NCI-H526 treated with DMSO at 0.1 percent for 48 hours (cell line): ENCODE measurements around the gene RAD9A.
A peak's percentile ranks its signal among the peaks of the same experiment; 100 is the strongest.
"Not testable (repeated sequence)": the region's sequence is repeated elsewhere in the genome, so short reads cannot be mapped to it uniquely, and the experiment has no call there.

Experiments
- DNase-seq: peaks from one replicate; lab custom pipeline; 2025; lab: John Stamatoyannopoulos, UW

RAD9A gene

DNA sequence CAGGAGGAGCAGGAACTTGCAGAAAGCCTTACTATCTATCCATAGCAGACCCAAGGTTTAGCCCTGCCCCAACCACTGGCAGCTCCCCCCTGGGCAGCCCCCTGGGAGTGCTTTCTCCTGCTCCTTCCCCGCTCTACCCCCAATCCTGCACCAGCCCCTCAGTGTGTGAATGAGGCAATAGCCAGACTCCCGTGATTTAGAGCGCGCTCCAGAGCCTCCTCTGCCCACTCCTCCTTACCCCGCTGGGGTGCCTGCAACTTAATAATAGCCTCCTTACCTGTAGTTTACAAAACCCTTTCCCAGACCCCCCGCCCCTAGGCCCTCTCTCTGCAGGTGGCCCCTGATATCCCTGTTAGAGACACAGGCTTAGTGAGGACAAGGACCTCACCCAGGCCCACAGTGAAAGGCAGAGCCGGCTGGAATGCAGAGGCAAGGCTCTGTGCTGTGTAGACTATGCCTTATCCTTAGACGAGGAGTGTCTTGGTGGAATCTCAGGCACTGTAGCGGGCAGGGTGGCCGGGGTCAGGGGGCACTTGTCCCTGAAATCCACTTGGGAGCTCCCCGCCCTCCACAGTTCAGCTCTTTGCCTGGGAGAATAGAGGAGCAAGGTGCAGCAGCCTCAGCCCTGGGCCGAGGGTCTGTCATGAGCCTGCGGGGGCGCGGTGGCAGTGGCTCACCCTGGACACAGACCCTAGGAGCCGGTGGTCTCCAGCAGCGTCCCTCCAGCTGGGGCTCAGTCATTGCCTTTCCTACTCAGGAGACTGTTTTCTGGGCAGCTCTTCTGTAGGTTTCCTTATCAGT is 19.4 kb downstream of the RAD9A start:
- DNase-seq: no peak

DNA sequence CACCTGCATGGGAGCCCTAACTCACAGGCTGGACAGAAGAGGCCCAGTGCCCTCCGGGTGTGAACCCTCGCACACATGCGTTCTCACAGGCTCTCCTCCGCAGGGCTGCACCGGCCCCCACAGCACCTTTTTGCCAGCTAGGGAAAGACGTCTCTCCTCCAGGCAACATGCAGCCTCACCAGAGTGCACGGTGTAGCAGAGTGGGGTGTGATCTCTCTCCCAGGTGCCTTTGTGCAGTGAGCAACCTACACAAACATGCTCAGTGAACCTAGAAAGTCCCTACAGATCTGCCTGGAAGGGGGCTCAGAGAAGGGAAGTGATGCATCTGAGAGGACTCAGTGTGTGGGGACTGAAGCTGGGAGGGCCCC is 20.0 kb downstream of the RAD9A start:
- DNase-seq: no peak

DNA sequence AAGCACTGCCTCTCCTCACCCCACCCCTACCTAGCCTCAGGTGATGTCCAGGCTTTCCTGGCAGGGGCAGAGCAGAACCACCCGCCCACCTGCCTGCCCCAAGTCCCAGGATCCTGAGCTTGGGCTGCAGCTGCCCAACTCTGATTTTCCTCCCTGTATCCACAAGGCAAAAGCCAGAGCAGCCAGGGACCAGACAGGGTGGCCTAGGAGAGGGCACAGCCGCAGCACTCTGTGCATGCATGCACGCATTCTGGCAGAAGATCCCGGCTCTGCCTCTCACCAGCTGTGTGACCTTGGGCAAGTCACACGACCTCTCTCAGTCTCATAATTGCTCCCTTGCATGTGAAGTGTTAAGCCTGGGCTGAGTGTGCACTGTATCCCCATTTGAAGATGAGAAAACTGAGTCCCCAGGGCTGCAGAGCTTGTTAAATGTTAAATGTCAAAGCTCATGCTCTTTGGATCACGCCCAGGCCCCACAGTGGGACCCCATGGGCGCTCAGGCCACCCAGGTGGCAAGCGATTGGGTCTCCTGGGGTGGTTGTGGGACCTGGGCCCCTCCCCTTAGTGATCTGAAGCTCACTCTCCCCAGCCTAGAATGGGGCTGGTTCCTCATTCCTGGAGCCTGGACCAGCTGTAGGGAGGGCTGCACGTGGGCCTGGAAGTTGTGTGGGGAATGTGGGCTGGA is 20.9 kb downstream of the RAD9A start:
- no peak for DNase-seq

DNA sequence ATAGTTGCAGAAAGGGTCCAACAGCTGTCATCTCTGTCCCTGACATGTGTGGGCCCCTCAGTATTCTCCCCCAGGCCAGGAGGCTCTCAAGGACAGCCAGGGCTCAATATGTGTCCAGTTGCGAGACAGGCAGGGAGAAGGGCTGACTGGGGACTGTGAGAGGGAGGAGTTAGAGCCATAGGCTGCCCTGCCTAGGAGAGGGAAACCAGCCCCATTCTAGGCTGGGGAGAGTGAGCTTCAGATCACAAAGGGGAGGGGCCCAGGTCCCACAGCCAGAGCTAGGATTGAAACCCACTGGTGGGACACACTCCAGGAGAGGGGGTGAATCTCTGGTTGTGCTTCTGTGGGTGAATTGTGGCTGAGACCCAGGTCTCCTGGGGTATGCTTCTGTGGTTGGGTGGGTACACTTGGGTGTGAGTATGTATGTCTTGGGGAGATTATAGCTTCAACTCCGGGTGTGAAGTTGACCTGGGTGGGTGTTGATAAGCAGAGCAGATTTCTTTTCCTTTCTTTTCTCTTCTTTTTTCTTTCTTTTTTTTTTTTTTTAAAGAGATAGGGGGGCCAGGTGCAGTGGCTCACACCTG is 21.6 kb downstream of the RAD9A start:
- DNase-seq: no peak

DNA sequence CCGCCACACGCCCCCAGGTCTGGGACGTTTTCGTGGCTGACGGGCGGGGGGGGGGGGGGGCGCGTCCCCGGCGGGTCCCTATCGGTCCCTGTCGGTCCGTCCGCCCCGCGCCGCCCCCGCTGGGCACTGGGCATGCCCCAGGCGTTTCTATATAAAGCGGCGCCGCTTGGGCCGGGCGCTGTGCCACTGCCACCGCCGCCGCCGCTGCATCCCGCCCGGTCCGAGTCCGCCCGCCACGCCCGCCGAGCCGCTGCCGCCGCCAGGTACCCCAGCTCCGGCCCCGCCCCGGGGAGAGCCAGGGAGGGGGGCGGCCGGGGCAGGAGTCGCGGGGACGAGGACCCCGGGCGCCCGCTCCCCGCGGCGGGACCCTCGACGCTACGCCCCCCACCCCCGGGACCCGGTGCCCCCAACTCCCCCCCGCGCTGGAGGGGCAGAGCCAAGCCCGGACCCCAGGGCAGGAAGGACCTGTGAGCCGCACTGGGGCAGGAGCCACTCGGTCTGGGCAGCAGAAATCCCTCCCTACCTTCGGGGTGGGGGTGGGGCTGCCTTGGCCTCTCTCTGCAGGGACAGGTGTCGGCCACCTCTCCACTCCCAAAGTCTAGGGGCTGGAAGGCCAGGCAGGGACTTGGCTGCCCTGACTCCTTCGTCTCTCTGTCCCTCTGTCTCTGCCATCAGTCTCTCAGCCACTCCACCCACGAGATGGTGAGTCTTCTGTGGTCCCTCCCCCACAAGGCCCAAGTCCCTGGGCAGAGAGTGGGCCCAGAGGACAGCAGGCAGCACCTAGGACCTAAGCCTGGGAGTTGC is 23.9 kb downstream of the RAD9A start, which contains the start of gene CARNS1:
TSS of gene CARNS1 (plus strand) at position 178 of the 804 bp plus-strand sequence. CDS start at position 700, 522 bp downstream.
- no peak for DNase-seq

DNA sequence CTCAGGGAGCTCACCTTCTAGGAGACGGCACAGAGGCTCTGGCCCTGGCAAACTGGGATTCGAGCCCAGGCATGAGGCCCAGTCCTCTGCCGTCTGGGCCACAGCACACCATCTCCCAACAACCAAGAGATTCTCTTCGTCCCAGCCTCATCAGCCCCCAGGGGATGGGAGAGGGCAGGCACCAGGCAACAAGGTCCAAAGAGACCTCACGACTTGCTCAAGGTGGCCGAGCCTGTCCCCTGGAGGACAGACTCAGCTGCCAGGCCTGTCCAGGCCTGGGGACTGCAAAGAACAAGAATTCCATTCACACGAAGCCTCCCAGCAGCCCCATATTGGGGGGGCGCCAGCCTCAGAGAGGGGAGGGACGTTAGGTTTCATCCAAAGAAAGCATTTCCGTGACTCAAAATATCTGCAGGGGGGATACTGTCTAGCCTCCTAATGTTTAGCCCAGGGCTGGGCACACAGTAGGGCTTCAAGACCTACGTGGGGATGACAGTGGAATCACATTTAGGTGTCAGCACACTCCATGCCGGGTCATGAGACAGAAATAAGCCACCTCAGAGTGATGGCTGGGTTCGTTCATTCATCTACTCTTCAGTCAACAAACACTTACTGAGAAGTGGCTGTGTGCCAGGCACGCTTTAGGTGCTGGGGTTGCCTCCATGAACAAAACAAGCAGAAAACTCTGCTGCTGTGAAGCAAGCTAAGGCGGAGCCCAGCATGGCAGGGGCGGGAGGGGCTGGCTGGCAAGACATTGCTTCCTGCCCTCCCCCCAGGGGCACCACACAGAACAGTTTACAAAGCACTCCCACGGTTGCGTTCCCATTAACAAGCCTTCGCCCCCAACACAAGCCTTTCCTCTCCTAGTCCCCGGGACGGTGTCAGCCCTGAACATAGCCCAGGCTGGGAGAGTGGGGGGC is 24.9 kb downstream of the RAD9A start:
- no peak for DNase-seq

DNA sequence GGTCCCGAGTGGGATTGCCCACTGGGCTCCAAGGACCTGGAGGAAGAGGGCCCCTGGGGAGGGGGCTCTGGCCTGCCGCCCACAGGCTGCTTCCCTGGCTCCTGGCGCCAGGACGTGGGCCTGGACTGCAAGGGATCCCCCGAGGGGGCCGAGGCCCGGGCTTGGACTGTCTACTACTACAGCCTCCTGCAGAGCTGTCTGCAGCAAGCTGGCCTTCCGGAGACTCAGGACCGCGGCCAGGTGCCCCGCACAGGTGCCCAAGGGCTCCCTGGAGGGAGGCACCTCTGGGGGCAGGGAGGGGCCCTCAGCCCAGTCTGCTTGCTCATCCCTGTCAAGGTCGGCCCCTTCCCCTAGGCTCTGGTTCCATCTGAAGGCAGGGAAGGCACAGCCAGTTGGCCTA is 25.6 kb downstream of the RAD9A start:
- DNase-seq: no peak

DNA sequence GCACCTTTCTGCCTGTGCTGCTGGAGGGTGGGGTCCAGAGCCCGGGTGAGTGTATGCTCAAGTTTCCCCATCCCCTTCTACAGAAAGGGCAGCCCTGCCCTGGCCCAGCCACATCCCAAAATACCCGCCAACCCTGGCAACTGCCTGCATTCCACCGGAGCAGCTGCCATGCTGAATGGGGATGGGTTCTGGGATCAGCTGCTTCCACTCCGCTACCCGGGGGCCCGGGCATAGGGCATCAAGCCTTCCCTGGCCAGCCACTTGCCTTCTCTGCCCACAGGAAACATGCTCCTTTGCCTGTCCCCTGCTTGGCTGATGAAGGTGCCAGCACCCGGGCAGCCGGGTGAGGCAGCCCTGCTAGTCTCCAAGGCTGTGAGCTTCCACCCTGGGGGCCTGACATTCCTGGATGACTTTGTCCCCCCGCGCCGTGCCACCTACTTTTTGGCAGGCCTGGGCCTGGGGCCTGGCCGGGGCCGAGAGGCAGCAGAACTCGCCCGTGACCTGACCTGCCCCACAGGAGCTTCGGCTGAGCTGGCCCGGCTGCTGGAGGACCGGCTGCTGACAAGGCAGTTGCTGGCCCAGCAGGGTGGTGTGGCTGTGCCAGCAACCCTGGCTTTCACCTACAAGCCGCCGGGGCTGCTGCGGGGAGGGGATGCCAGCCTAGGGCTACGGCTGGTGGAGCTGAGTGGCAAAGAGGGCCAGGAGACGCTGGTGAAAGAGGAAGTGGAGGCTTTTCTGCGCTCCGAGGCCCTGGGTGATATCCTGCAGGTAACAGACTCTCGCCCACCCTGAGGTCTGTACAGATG is 26.9 kb downstream of the RAD9A start:
- no peak for DNase-seq

DNA sequence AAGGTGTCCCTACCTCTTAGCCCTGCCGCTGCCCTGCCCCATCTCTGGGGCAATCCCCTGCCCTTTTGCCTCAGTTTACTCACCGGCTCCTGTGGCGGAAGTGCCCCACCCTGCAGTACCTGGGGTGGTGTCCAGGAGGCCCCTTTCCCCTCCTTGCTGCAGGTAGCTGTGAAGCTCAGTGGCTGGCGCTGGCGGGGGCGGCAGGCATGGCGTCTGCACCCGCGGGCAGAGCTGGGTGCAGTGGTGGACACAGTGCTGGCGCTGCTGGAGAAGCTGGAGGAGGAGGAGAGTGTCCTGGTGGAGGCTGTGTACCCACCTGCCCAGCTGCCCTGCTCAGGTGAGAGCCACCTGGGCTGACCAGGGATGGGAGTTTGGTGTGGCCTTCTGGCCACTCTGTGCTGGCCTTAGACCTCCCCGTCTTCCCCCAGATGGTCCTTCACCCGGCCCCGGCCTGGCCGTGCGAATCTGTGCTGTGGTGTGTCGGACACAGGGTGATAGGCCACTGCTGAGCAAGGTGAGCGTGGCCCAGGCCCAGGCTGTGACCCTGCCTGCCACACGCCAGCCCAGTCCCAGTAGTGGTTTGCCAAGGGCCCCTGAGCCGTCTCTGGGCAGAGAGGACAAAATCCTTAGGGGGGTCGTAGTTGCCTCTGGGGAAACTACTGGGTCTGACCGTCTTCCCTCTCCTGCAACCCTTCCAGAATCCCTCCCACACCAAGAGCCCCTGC is 27.7 kb downstream of the RAD9A start:
- no peak for DNase-seq

DNA sequence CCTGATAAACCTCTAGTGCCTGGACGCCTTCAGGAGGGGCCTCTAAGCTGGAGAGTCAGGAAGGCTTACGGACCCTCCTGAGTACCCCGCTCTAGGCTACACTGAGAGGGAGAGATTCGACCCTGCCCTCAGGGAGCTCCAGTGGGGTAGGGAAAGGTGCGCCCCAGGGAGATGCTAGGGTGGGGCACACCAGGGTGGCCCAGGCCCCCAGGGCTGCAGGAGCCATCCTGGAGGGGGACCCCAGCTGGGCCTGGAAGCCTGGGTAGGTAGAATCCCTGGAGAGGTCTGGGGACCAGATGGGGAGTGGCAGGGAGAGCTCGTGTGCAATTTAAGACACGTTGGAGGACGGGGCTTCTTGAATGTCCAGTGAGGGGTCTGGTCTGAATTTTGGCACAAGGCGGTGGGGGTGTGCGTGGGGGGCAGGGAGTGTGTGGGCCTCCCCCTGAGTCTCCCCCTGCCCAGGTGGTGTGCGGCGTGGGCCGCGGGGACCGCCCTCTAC is 28.4 kb downstream of the RAD9A start:
- no peak for DNase-seq

DNA sequence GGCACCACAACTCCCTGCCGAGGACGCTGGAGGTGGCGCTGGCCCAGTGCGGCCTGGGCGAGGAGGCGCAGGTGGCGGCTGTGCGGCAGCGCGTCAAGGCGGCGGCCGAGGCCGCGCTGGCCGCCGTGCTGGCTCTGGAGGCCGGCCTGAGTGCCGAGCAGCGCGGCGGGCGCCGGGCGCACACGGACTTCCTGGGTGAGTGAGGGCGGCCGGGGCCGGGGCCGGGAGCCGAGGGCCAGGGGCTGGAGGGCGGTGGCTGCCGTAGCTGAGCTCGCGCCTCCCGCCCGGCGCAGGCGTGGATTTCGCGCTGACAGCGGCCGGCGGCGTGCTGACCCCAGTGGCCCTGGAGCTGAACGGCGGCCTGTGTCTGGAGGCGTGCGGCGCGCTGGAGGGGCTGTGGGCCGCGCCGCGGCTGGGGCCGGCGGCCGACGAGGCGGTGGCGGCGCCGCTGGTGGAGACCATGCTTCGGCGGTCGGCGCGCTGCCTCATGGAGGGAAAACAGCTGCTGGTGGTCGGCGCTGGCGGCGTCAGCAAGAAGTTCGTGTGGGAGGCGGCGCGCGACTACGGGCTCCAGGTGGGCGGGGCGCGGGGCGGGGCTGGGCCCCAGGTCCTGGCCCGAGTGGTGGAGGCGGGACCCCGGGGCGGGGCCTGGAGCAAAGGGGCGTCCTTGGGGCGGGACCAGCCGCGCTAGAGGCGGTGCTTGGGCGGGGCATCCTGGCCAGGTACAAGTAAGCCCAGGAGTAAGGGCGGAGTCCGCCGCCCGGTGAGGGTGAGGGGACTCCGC is 29.1 kb downstream of the RAD9A start:
- DNase-seq: peak; percentile 94

DNA sequence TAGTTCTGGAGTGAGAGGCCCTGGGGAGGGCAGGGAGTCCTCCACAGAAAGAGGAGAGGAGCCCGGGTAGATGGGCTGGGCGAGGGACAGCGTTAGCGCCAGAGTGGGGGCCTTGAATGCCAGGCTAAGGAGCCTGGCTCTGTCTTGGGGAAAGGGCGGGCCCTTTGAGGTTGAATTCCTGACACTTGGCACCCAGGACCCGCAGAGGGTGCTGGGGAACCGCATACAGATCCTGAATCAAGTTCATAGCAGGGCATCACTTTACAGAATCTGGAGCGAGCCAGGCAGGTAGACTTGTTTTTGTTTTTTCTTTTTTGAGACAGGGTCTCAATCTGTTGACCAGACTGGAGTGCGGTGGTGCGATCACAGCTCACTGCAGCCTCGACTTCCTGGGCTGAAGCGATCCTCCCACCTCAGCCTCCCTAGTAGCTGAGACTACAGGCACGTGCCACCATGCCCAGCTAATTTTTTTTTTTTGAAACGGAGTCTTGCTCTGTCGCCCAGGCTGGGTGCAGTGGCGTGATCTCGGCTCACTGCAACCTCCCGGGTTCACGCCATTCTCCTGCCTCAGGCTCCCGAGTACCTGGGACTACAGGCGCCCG is 29.7 kb downstream of the RAD9A start:
- no peak for DNase-seq

DNA sequence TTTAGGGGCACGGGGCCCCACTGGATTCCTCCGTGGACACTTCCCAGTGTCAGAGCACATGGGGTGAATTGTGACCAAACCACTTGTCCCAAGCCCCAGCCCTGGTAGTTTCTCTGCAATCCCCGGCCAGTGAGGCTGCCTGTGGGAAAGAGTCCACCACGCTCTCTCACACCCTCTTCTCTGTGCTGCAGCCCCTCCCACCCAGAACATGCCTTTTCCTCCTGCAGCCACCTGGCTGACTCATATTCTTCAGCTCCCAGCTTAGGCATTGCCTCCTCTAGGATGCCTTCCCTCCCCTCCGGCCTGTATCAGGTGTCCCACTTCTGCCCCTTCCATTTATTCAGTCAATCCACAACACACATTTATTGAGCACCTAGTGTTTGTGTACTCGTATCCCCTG is 31.1 kb downstream of the RAD9A start:
- DNase-seq: no peak

DNA sequence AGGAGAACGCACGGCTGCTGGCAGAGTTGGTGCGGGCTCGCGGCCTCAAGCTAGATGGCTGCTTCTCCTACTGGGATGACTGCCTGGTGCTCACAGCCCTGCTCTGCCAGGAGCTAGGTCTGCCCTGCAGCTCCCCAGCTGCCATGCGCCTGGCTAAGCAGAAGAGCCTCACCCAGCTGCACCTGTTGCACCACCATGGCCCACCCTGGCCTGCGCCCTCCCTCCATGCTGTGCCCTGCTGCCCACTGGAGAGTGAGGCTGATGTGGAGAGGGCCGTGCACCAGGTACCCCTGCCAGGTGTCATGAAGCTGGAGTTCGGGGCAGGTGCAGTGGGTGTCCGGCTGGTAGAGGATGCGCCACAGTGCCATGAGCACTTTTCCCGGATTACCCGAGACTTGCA is 31.7 kb downstream of the RAD9A start:
- no peak for DNase-seq

DNA sequence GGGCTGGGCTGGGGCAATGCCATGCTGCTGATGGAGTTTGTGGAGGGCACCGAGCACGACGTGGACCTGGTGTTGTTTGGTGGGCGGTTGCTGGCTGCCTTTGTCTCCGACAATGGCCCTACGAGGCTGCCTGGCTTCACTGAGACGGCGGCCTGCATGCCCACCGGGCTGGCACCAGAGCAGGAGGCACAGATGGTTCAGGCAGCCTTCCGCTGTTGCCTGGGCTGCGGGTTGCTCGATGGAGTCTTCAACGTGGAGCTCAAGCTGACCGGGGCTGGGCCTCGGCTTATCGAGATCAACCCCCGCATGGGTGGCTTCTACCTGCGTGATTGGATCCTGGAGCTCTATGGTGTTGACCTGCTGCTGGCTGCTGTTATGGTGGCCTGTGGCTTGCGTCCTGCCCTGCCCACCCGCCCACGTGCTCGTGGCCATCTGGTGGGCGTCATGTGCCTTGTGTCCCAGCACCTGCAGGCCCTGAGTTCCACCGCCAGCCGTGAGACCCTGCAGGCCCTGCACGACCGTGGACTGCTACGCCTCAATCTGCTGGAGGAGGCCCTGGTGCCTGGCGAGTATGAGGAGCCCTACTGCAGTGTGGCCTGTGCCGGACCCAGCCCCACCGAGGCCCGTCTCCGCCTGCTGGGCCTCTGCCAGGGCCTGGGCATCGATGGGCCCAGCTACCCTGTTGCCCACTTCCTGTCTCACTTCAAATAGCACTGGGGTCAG is 32.3 kb downstream of the RAD9A start:
- DNase-seq: no peak

DNA sequence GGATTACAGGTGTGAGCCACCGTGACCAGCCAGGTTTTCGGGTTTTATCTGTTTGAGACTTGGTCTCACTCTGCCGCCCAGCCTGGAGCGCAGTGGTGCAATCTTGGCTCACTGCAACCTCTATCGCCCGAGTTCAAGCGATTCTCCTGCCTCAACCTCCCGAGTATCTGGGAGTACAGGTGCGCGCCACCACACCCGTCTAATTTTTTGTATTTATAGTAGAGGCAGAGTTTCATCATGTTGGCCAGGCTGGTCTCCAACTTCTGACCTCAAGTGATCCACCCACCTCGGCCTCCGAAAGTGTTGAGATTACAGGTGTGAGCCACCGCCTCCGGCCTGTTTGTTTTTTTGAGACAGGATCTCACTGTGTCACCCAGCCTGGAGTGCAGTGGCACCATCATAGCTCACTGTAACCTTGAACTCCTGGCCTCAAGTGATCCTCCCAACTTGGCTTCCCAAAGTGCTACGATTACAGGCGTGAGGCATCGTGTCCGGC is 35.6 kb downstream of the RAD9A start:
- DNase-seq: not testable (repeated sequence)
